Neural cell (in vitro differentiated cells): ENCODE results near the gene SPATA31E1. TPM values are rescaled to one million over a fixed set of nuclear protein-coding genes. Genes with fewer than 3 reads are reported as not detected.

Experiments
- H2AFZ ChIP-seq: fragments of 200-600, 300-800 bp; sonication (generic), shearing (Covaris generic); 2 replicates; pipeline ENCODE4 v1.6.0; 2014; ENCODE audit warnings: low read depth, mild to moderate bottlenecking, antibody characterized with exemption, low read length, moderate library complexity
- H3F3A ChIP-seq: fragments of 200-600 bp; shearing (Covaris generic); 2 replicates; pipeline ENCODE4 v1.6.1; 2016; ENCODE audit warnings: mild to moderate bottlenecking, moderate library complexity, mixed read lengths, antibody characterized with exemption, low read length; ENCODE audit not compliant: insufficient read depth, poor library complexity, severe bottlenecking
- H3K27ac ChIP-seq: fragments of 200-600, 300-800 bp; sonication (generic), shearing (Covaris generic); 2 replicates; pipeline ENCODE4 v1.5.1; 2014; ENCODE audit warnings: mild to moderate bottlenecking, low read length, moderate library complexity
- H3K27me3 ChIP-seq: fragments of 300-800, 200-600 bp; sonication (generic), shearing (Covaris generic); 2 replicates; pipeline ENCODE4 v1.6.0; 2014; ENCODE audit warnings: mild to moderate bottlenecking, low read depth, low read length, moderate library complexity; ENCODE audit not compliant: insufficient read depth
- H3K36me3 ChIP-seq: fragments of 300-800, 200-600 bp; sonication (generic), shearing (Covaris generic); 2 replicates; pipeline ENCODE4 v1.5.1; 2014; ENCODE audit warnings: mild to moderate bottlenecking, antibody characterized with exemption, low read length, moderate library complexity; ENCODE audit not compliant: insufficient read depth
- H3K4me2 ChIP-seq: fragments of 300-800, 200-600 bp; sonication (generic), shearing (Covaris generic); 2 replicates; pipeline ENCODE4 v1.6.0; 2014; ENCODE audit warnings: mild to moderate bottlenecking, low read length
- H3K4me3 ChIP-seq: fragments of 300-800, 200-600 bp; sonication (generic), shearing (Covaris generic); 2 replicates; pipeline ENCODE4 v1.5.1; 2014; ENCODE audit warnings: mild to moderate bottlenecking, low read length, moderate library complexity
- H3K79me2 ChIP-seq: fragments of 200-600 bp; shearing (Covaris generic); replicated peaks from 2 replicates; pipeline ENCODE4 v1.6.0; 2014; ENCODE audit warnings: mild to moderate bottlenecking, low read length, moderate library complexity; ENCODE audit not compliant: insufficient read depth
- H3K9ac ChIP-seq: fragments of 300-800, 200-600 bp; sonication (generic), shearing (Covaris generic); 2 replicates; pipeline ENCODE4 v1.6.1; 2016; ENCODE audit warnings: mild to moderate bottlenecking, low read length, mixed read lengths
- H3K9me2 ChIP-seq: fragments of 200-600 bp; shearing (Covaris generic); 2 replicates; pipeline ENCODE4 v1.6.1; 2016; ENCODE audit warnings: mild to moderate bottlenecking, low read length, mixed read lengths; ENCODE audit not compliant: insufficient read depth
- H3K9me3 ChIP-seq: fragments of 200-600, 300-800 bp; sonication (generic), shearing (Covaris generic); 2 replicates; pipeline ENCODE4 v1.6.1; 2016; ENCODE audit warnings: mild to moderate bottlenecking, mixed run types, low read length, moderate library complexity, mixed read lengths
- H4K20me1 ChIP-seq: fragments of 200-600 bp; shearing (Covaris generic); 2 replicates; pipeline ENCODE4 v1.6.1; 2016; ENCODE audit warnings: mild to moderate bottlenecking, mixed run types; ENCODE audit not compliant: insufficient read depth
- EP300 ChIP-seq: fragments of 450-650 bp; conservative IDR thresholded peaks from 2 replicates; pipeline ENCODE4 v1.6.1; 2014; ENCODE audit warnings: antibody characterized with exemption, mild to moderate bottlenecking, moderate library complexity; ENCODE audit not compliant: poor library complexity, severe bottlenecking
- EZH2 ChIP-seq: fragments of 200-600, 300-800 bp; shearing (Covaris generic), sonication (generic); IDR thresholded peaks from 2 replicates; pipeline ENCODE4 v1.6.1; 2014; ENCODE audit warnings: antibody characterized with exemption, low read length, borderline replicate concordance, mild to moderate bottlenecking; ENCODE audit not compliant: insufficient read depth, poor library complexity, severe bottlenecking
- MXI1 ChIP-seq: fragments of 450-650 bp; conservative IDR thresholded peaks from 2 replicates; pipeline ENCODE4 v1.6.1; 2014; ENCODE audit warnings: antibody characterized with exemption, mild to moderate bottlenecking; ENCODE audit not compliant: poor library complexity, severe bottlenecking
- POLR2AphosphoS5 ChIP-seq: IDR thresholded peaks from 2 replicates; pipeline ENCODE4 v1.6.1; 2012
- RAD21 ChIP-seq: fragments of 450-650 bp; conservative IDR thresholded peaks from 2 replicates; pipeline ENCODE4 v1.6.1; 2014; ENCODE audit warnings: antibody characterized with exemption, mild to moderate bottlenecking, moderate library complexity
- SMC3 ChIP-seq: fragments of 450-650 bp; conservative IDR thresholded peaks from 2 replicates; pipeline ENCODE4 v1.6.1; 2014; ENCODE audit warnings: antibody characterized with exemption, mild to moderate bottlenecking, moderate library complexity; ENCODE audit not compliant: poor library complexity
- TAF1 ChIP-seq: IDR thresholded peaks from 2 replicates; pipeline ENCODE4 v1.6.1; 2012; ENCODE audit warnings: low read depth
- polyA plus RNA-seq: library from polyadenylated mRNA; depleted of rRNA; stranded (reverse); fragments of >200 nt; gene quantifications from 2 replicates; pipeline ENCODE4 v1.2.3, GENCODE V29; 2014
- TF ChIP-seq, protein P1 (sequence below): fragments of 450-650 bp; IDR thresholded peaks from 2 replicates; pipeline ENCODE4 v1.5.1; 2014; ENCODE audit warnings: antibody characterized with exemption, mild to moderate bottlenecking, moderate library complexity; ENCODE audit not compliant: poor library complexity, severe bottlenecking
- TF ChIP-seq, protein P2 (sequence below): IDR thresholded peaks from 2 replicates; pipeline ENCODE4 v1.6.1; 2012; ENCODE audit warnings: borderline replicate concordance

Gene SPATA31E1
- polyA plus RNA-seq, 1 donor from 2014 or later = not detected

DNA sequence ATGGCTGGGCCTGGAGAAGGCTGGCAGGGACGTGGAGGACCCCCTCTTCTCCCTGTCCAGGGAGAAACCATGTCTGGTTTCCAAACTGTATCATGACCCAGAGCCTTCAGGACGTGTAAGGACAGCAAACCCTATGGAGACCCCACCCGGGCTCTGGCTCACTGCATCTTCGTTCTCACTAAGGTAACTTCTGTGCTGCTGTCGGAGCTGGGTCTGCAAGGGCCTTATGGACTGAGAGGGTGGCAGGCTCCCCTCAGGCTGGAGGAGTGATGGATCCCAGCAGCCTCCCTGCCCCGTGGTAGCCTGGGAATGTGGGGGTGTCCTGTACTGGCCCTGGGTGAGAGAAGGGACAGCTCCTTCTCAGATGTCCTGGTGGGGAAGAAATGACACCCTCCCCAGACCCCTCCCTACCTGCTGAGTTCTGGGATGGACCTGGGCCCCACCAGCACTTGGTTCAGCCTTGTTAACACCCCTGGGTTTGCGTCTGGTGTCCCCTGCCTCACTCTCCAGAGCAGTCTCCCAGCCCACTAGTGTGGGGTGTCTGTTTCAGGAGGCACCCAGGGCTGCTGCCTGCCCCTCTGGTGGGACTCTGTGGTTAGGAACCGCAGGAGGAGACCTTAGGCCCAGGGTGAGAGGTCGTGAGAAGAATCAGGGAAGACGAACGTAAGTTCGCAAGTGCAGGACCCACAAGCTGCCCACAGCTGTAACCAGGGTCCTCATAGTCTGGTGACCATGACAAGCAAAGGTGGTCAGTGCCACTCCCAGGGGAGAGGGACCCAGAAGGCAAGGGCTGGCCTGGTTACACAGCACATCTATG lies 6.6 kb downstream of the SPATA31E1 start:
- H2AFZ ChIP-seq = no peak overlapping the region
- no peaks in the 10 kb centered on the region for H3K27me3 ChIP-seq
- no peak for TF ChIP-seq RAD21
- TF ChIP-seq SMC3 = no peak
- TF ChIP-seq EP300 = no peak
- TF ChIP-seq, protein P1, sequence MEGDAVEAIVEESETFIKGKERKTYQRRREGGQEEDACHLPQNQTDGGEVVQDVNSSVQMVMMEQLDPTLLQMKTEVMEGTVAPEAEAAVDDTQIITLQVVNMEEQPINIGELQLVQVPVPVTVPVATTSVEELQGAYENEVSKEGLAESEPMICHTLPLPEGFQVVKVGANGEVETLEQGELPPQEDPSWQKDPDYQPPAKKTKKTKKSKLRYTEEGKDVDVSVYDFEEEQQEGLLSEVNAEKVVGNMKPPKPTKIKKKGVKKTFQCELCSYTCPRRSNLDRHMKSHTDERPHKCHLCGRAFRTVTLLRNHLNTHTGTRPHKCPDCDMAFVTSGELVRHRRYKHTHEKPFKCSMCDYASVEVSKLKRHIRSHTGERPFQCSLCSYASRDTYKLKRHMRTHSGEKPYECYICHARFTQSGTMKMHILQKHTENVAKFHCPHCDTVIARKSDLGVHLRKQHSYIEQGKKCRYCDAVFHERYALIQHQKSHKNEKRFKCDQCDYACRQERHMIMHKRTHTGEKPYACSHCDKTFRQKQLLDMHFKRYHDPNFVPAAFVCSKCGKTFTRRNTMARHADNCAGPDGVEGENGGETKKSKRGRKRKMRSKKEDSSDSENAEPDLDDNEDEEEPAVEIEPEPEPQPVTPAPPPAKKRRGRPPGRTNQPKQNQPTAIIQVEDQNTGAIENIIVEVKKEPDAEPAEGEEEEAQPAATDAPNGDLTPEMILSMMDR = no peak
- no peak for TF ChIP-seq EZH2
- TF ChIP-seq MXI1 = no peak
- TF ChIP-seq, protein P2, sequence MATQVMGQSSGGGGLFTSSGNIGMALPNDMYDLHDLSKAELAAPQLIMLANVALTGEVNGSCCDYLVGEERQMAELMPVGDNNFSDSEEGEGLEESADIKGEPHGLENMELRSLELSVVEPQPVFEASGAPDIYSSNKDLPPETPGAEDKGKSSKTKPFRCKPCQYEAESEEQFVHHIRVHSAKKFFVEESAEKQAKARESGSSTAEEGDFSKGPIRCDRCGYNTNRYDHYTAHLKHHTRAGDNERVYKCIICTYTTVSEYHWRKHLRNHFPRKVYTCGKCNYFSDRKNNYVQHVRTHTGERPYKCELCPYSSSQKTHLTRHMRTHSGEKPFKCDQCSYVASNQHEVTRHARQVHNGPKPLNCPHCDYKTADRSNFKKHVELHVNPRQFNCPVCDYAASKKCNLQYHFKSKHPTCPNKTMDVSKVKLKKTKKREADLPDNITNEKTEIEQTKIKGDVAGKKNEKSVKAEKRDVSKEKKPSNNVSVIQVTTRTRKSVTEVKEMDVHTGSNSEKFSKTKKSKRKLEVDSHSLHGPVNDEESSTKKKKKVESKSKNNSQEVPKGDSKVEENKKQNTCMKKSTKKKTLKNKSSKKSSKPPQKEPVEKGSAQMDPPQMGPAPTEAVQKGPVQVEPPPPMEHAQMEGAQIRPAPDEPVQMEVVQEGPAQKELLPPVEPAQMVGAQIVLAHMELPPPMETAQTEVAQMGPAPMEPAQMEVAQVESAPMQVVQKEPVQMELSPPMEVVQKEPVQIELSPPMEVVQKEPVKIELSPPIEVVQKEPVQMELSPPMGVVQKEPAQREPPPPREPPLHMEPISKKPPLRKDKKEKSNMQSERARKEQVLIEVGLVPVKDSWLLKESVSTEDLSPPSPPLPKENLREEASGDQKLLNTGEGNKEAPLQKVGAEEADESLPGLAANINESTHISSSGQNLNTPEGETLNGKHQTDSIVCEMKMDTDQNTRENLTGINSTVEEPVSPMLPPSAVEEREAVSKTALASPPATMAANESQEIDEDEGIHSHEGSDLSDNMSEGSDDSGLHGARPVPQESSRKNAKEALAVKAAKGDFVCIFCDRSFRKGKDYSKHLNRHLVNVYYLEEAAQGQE = no peak
- TF ChIP-seq POLR2AphosphoS5 = no peak
- TF ChIP-seq TAF1 = no peak
- no peaks in the 10 kb centered on the region for H3K9me2 ChIP-seq
- H3K27ac ChIP-seq = no peak overlapping the region
- H3F3A ChIP-seq = no peaks in the 10 kb centered on the region
- no peak overlapping the region for H3K4me3 ChIP-seq
- H3K79me2 ChIP-seq = no peaks in the 10 kb centered on the region
- H4K20me1 ChIP-seq = no peaks in the 10 kb centered on the region
- no peaks in the 10 kb centered on the region for H3K36me3 ChIP-seq
- H3K4me2 ChIP-seq = no peak overlapping the region
- H3K9ac ChIP-seq = no peak overlapping the region
- no peaks in the 10 kb centered on the region for H3K9me3 ChIP-seq

DNA sequence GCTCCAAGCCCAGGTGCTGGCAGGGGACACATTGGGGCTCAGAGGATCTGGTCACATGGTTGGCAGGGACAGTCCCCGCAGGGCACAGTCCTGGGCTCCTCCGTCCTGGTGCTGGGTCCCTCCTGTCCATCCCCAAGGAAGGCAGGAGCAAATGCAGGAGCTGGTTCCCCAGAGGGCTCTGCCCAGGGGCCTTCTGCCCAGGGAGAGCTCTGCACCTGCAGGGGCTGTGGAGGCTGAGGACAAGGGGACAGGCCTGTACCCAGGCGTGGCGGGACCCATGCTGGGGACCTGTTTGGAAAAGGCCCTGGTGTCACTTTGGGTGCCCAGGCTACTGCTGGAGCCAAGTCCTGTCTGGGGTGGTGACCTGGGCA lies 7.2 kb downstream of the SPATA31E1 start:
- no peak overlapping the region for H2AFZ ChIP-seq
- no peaks in the 10 kb centered on the region for H3K9me3 ChIP-seq
- H3K36me3 ChIP-seq = no peaks in the 10 kb centered on the region
- H3K27me3 ChIP-seq = no peaks in the 10 kb centered on the region
- no peak overlapping the region for H3K27ac ChIP-seq
- no peak overlapping the region for H3K4me2 ChIP-seq
- no peak overlapping the region for H3K4me3 ChIP-seq
- no peaks in the 10 kb centered on the region for H3K9me2 ChIP-seq
- TF ChIP-seq RAD21 = no peak
- no peak for TF ChIP-seq EZH2
- no peak for TF ChIP-seq TAF1
- TF ChIP-seq, protein P1 = no peak
- no peaks in the 10 kb centered on the region for H3K79me2 ChIP-seq
- no peaks in the 10 kb centered on the region for H4K20me1 ChIP-seq
- H3F3A ChIP-seq = no peaks in the 10 kb centered on the region
- H3K9ac ChIP-seq = no peak overlapping the region
